VCaP (cell line): ENCODE results near the gene NBR1.
"Not testable (repeated sequence)": the region's sequence is repeated elsewhere in the genome, so short reads cannot be mapped to it uniquely, and the experiment has no call there.

Source experiments
- H3K27ac ChIP-seq: fragments of 450-650 bp; 2 replicates; pipeline ENCODE4 v1.5.1; 2017
- CTCF ChIP-seq: fragments of 450-650 bp; conservative IDR thresholded peaks from 2 replicates; pipeline ENCODE4 v1.5.1; 2017; ENCODE audit warnings: mild to moderate bottlenecking, moderate library complexity

Gene NBR1

GRCh38 chr17:43146649-43147048, 24.4 kb upstream of the NBR1 start:
- no peak overlapping the region for H3K27ac ChIP-seq
- no peak for TF ChIP-seq CTCF

GRCh38 chr17:43151880-43152456, 19.0 kb upstream of the NBR1 start:
- no peak overlapping the region for H3K27ac ChIP-seq
- no peak for TF ChIP-seq CTCF

DNA sequence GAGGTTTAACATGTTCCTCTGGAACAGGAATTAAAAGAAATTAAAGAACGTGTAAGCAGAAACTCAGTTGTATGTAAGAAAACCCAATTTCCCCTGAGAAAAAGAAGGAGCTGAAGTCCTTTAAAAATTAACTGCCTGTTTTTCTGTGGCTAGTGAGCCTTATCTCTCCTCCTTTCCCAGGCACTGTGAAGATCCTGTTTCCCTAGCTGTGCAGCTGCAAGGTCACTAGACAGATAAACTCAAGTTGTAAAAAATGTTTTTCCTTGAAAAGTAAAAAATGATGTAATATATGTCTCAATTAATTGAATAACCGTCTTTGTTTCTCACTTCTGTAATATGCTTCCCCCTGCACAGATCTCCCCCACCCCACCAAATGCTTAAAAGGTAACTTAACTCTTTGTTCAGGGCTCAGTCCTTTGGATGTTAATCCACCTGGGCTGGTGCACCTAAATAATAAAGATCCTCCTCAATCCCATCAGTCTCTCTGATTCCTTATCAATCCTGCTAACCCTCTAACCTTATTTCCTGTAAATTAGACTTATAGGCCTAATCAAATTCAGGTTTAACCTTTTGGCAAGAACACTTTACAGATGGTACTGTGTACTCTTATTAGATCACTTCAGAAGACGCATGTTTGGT, 17.7 kb upstream of the NBR1 start:
- H3K27ac ChIP-seq = not testable (repeated sequence)

DNA sequence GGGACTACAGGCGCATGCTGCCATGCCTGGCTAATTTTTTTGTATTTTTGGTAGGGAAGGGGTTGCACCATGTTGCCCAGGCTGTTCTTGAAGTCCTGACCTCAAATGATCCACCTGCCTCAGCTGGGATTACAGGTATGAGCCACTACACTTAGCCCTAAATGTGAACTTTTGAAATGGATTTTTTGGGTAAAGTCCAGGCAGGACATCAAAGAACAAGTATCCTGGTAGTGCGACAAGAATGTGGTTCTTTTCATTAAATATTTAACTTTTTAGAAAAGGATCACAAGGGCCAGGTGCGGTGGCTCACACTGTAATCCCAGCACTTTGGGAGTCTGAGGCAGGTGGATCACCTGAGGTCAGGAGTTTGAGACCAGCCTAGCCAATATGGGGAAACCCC, 15.3 kb upstream of the NBR1 start:
- no peak for TF ChIP-seq CTCF
- no peak overlapping the region for H3K27ac ChIP-seq

DNA sequence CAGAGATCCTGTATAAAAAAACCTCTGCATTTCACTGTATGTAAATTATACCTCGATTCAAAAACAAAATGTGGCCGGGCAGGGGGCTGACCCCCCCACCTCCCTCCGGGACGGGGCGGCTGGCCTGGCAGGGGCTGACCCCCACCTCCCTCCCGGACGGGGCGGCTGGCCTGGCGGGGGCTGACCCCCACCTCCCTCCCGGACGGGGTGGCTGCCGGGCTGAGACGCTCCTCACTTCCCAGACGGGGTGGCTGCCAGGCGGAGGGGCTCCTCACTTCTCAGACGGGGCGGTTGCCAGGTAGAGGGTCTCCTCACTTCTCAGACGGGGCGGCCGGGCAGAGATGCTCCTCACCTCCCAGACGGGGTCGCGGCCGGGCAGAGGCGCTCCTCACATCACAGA, 11.8 kb upstream of the NBR1 start:
- H3K27ac ChIP-seq = not testable (repeated sequence)

DNA sequence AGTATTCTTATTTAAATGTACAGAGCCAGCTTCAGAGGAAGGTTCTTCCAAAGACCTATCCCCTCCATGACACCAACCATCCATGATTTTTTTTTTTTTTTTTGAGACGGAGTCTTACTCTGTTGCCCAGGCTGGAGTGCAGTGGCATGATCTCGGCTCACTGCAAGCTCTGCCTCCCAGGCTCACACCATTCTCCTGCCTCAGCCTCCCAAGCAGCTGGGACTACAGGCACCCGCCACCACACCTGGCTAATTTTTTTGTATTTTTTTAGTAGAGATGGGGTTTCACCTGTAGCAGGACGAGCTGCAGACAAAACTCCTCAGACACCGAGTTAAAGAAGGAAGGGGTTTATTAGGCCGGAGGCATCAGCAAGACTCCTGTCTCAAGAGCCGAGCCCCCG, 11.1 kb upstream of the NBR1 start:
- not testable (repeated sequence) for H3K27ac ChIP-seq

GRCh38 chr17:43165971-43166370, 5.0 kb upstream of the NBR1 start:
- not testable (repeated sequence) for H3K27ac ChIP-seq

DNA sequence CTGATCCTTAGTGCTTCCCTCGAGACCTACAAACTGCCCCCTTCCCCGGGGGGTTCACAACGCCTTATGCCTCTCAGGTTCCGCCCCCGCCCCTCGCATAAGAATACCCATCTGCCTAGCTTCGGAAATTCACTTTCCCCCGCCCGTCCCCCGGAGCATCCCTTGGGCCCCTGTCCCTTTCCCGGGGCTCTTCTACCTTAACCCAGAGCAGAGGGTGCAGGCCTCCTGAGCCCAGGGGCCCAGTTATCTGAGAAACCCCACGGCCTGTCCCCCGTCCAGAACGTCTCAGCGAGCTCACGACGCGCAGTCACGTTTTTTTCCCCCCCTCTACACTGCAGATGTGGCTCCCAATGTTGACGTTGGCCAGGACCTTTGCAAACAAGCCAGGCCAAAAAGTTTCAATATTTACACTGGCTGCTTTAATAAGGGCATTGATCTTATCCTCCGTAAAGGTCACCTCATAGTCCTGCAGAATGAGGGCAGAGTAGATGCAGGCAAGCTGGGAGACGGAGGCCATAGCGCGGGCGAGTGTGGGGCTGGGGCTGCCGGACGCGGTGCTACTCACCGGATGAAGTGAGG, 1.4 kb upstream of the NBR1 start:
- no peak for TF ChIP-seq CTCF

GRCh38 chr17:43170140-43170765, 761 bp upstream of the NBR1 start:
- TF ChIP-seq CTCF = no peak
- peak overlapping the region; percentile 98 for H3K27ac ChIP-seq

More for the DNA sequence above, 1.4 kb upstream of the NBR1 start:
- H3K27ac ChIP-seq = peak overlapping the region; percentile 98
